Gastrocnemius medialis (tissue), 4 donors: ENCODE data around the gene CRTAC1.

Experiments
- CTCF ChIP-seq, 5 experiments: fragments of 450-650 bp in 3 of 5; fragments of 200-600 bp in 2 of 5; sonication (generic) in 2 of 5; IDR thresholded peaks in 4 of 5; conservative IDR thresholded peaks in 1 of 5; 1 replicate in 4 of 5; 2 replicates in 1 of 5; pipeline ENCODE4 v1.5.1; 2016 to 2019; ENCODE audit warnings: antibody characterized with exemption in 5 of 5, mild to moderate bottlenecking in 3 of 5, moderate library complexity in 3 of 5
- POLR2A ChIP-seq, 2 donors: fragments of 450-650 bp; IDR thresholded peaks; one replicate each; pipeline ENCODE4 v1.6.1; 2017; ENCODE audit warnings: antibody characterized with exemption in 2 of 2, mild to moderate bottlenecking in 2 of 2, moderate library complexity in 2 of 2

- no peak for TF ChIP-seq POLR2A (IDR thresholded peaks at IDR 0.05)
- no peak for TF ChIP-seq CTCF (IDR thresholded peaks at IDR 0.05 in 4 of 5, conservative IDR thresholded peaks at IDR 0.05 in 1 of 5)
Measured at GRCh38 chr10:97922022-97922758, 108.2 kb downstream of the CRTAC1 start.
